Body of pancreas (tissue), 4 donors: ENCODE measurements around the gene CRTAC1.

Source experiments
- CTCF ChIP-seq, 7 experiments: fragments of 450-650 bp in 4 of 7; fragments of 200-600 bp in 3 of 7; sonication (generic) in 3 of 7; IDR thresholded peaks; one replicate each; pipeline ENCODE4 v1.5.1; 2016 to 2019; ENCODE audit warnings: antibody characterized with exemption in 7 of 7
- POLR2A ChIP-seq, 3 donors: fragments of 450-650 bp; IDR thresholded peaks; one replicate each; pipeline ENCODE4 v1.6.1; 2016; ENCODE audit warnings: antibody characterized with exemption in 3 of 3, mild to moderate bottlenecking in 2 of 3

DNA sequence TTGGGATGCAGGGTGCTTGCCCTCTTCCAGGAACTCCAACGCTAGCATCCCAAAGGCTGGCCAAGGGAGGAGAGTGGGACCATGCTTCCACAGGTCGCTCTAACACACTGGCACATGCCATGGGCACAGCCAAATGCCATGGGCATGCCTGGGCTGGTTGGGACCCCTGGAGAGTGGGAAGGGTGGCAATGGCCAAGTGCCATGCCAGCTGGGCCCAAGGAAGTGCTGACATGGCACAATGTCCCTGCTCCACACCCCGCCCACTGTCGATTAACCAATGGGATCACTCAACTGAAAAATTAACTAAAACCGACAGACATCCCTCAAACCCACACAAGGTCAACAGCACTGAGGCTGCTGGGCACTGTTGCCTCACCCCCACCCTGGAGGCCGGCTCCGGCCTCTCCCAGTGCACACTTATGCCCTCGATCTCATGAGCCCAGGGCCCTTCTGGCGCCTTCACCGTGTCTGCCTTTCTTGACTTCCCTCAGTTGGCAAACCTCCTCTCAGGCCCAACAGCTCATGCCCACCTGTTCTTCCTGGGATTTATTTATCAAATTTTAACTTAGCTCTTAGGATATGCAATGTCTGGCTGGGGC is 97.4 kb downstream of the CRTAC1 start:
- TF ChIP-seq CTCF (IDR thresholded peaks at IDR 0.05) (no peak), POLR2A (IDR thresholded peaks at IDR 0.05) (no peak)
